MM.1S (cell line): Measurements from ENCODE around the gene SMPD3.

ENCODE experiments used
- CTCF ChIP-seq: fragments of 300-600 bp; sonication (generic); IDR thresholded peaks from 2 replicates; pipeline ENCODE4 v1.5.1; 2016; ENCODE audit warnings: antibody characterized with exemption, low read length, mixed read lengths
- EZH2 ChIP-seq: fragments of 300-600 bp; sonication (generic); optimal IDR thresholded peaks from 2 replicates; pipeline ENCODE3; 2017; ENCODE audit warnings: low read depth, mild to moderate bottlenecking, antibody characterized with exemption, low read length, mixed read lengths
- EZH2phosphoT487 ChIP-seq: fragments of 300-600 bp; sonication (generic); IDR thresholded peaks from 2 replicates; pipeline ENCODE4 v1.6.1; 2018; ENCODE audit warnings: antibody characterized with exemption, low read length

- TF ChIP-seq CTCF: no peak
- no peak for TF ChIP-seq EZH2phosphoT487
- TF ChIP-seq EZH2: no peak
These were observed 17.9 kb upstream of the SMPD3 start for GRCh38 chr16:68466174-68466573.
